GM10266 (cell line): ENCODE measurements around the gene PDIK1L.

Source experiments
- DNase-seq: peaks from one replicate; pipeline ENCODE4 v3.0.0; 2012; ENCODE audit errors: extremely low spot score
- CTCF ChIP-seq: IDR thresholded peaks from 2 replicates; pipeline ENCODE4 v1.5.1; 2012; ENCODE audit warnings: mild to moderate bottlenecking, low read depth; ENCODE audit not compliant: control insufficient read depth, insufficient read depth; ENCODE audit errors: missing control alignments

PDIK1L gene

GRCh38 chr1:26079960-26080814 is 31.4 kb upstream of the PDIK1L start:
- DNase-seq, result no peak
- TF ChIP-seq CTCF, result no peak

- no peak for DNase-seq
- TF ChIP-seq CTCF, result no peak
These were observed 30.2 kb upstream of the PDIK1L start for GRCh38 chr1:26081267-26082019.

- no peak for DNase-seq
- TF ChIP-seq CTCF, result no peak
These were observed 29.6 kb upstream of the PDIK1L start for GRCh38 chr1:26082020-26082350.

- no peak for TF ChIP-seq CTCF
- no peak for DNase-seq
These were observed 28.4 kb upstream of the PDIK1L start for GRCh38 chr1:26083208-26083607.

- no peak for TF ChIP-seq CTCF
- no peak for DNase-seq
These were observed 27.5 kb upstream of the PDIK1L start for GRCh38 chr1:26084091-26084561.

GRCh38 chr1:26084844-26085243 is 26.8 kb upstream of the PDIK1L start:
- no peak for DNase-seq
- no peak for TF ChIP-seq CTCF

- TF ChIP-seq CTCF, result no peak
- no peak for DNase-seq
These were observed 22.5 kb upstream of the PDIK1L start for GRCh38 chr1:26089125-26089524.
